ENCODE measurements around the gene SLA2.

Gene SLA2

GRCh38 chr20:36686504-36686903, 40.5 kb upstream of the SLA2 start:
- TF ChIP-seq ZFP30 (CRISPR knock-in tag; IDR thresholded peaks at IDR 0.05) (no peak), PATZ1 (CRISPR knock-in tag; IDR thresholded peaks at IDR 0.05; ENCODE audit: borderline replicate concordance) (no peak), TSHZ2 (CRISPR knock-in tag; IDR thresholded peaks at IDR 0.05) (no peak), CREB5 (CRISPR knock-in tag; IDR thresholded peaks at IDR 0.05; ENCODE audit: low read depth) (no peak), ARNTL (CRISPR knock-in tag; IDR thresholded peaks at IDR 0.05; ENCODE audit: borderline replicate concordance, low read depth) (no peak), BACH2 (CRISPR knock-in tag; IDR thresholded peaks at IDR 0.05; ENCODE audit: borderline replicate concordance) (no peak), ZNF8 (CRISPR knock-in tag; IDR thresholded peaks at IDR 0.05) (no peak), CSRNP3 (CRISPR knock-in tag; IDR thresholded peaks at IDR 0.05) (no peak), POU6F1 (CRISPR knock-in tag; IDR thresholded peaks at IDR 0.05; ENCODE audit: borderline replicate concordance, low read depth) (no peak), OSR1 (CRISPR knock-in tag; IDR thresholded peaks at IDR 0.05) (no peak), ZC3H10 (CRISPR knock-in tag; IDR thresholded peaks at IDR 0.05) (no peak), ZFP3 (CRISPR knock-in tag; IDR thresholded peaks at IDR 0.05) (no peak), GLIS3 (CRISPR knock-in tag; IDR thresholded peaks at IDR 0.05) (no peak), SNAI2 (CRISPR knock-in tag; IDR thresholded peaks at IDR 0.05) (no peak), TOX (CRISPR knock-in tag; IDR thresholded peaks at IDR 0.05; ENCODE audit: borderline replicate concordance) (no peak), ISL1 (CRISPR knock-in tag; IDR thresholded peaks at IDR 0.05) (no peak), ZNF565 (CRISPR knock-in tag; conservative IDR thresholded peaks at IDR 0.05; ENCODE audit: low read depth) (no peak)
- no peak for ATAC-seq

- no peak for ATAC-seq
- TF ChIP-seq TSHZ2 (CRISPR knock-in tag; IDR thresholded peaks at IDR 0.05): no peak
- no peak for TF ChIP-seq SNAI2 (CRISPR knock-in tag; IDR thresholded peaks at IDR 0.05)
- no peak for TF ChIP-seq ZFP3 (CRISPR knock-in tag; IDR thresholded peaks at IDR 0.05)
- TF ChIP-seq OSR1 (CRISPR knock-in tag; IDR thresholded peaks at IDR 0.05): no peak
- TF ChIP-seq GLIS3 (CRISPR knock-in tag; IDR thresholded peaks at IDR 0.05): no peak
- TF ChIP-seq ISL1 (CRISPR knock-in tag; IDR thresholded peaks at IDR 0.05): no peak
- TF ChIP-seq PPARA (CRISPR knock-in tag; IDR thresholded peaks at IDR 0.05; ENCODE audit: borderline replicate concordance): no peak
- TF ChIP-seq ZNF565 (CRISPR knock-in tag; conservative IDR thresholded peaks at IDR 0.05; ENCODE audit: low read depth): no peak
- TF ChIP-seq ZC3H10 (CRISPR knock-in tag; IDR thresholded peaks at IDR 0.05): no peak
- no peak for TF ChIP-seq BACH2 (CRISPR knock-in tag; IDR thresholded peaks at IDR 0.05; ENCODE audit: borderline replicate concordance)
- no peak for TF ChIP-seq PATZ1 (CRISPR knock-in tag; IDR thresholded peaks at IDR 0.05; ENCODE audit: borderline replicate concordance)
- no peak for TF ChIP-seq CSDC2 (CRISPR knock-in tag; IDR thresholded peaks at IDR 0.05)
- no peak for TF ChIP-seq ESRRG (CRISPR knock-in tag; IDR thresholded peaks at IDR 0.05)
- no peak for TF ChIP-seq POU6F1 (CRISPR knock-in tag; IDR thresholded peaks at IDR 0.05; ENCODE audit: borderline replicate concordance, low read depth)
- TF ChIP-seq TOX (CRISPR knock-in tag; IDR thresholded peaks at IDR 0.05; ENCODE audit: borderline replicate concordance): no peak
- no peak for TF ChIP-seq ZNF8 (CRISPR knock-in tag; IDR thresholded peaks at IDR 0.05)
- no peak for TF ChIP-seq CSRNP3 (CRISPR knock-in tag; IDR thresholded peaks at IDR 0.05)
Observed at GRCh38 chr20:36684747-36685146, 38.8 kb upstream of the SLA2 start.

All from SK-N-SH treated with all-trans-retinoic acid at 6 μM for 48 hours (cell line).